BLaER1 treated with 17β-estradiol and CSF1 and Interleukin-3, amounts not matched to agents 10 nM and 100 nM (cell line): Measurements from ENCODE around the gene OPRL1.

Source experiments
- H3K27ac ChIP-seq, 11 experiments: shearing (Covaris generic); formaldehyde crosslinking; 2 replicates each; pipeline ENCODE4 v1.8.1; 2022
- H3K27me3 ChIP-seq, 11 experiments: shearing (Covaris generic); formaldehyde crosslinking; 2 replicates each; pipeline ENCODE4 v1.8.1; 2022
- H3K36me3 ChIP-seq, 11 experiments: shearing (Covaris generic); formaldehyde crosslinking; 2 replicates each; pipeline ENCODE4 v1.8.1; 2022
- H3K4me1 ChIP-seq, 10 experiments: shearing (Covaris generic); formaldehyde crosslinking; 2 replicates each; pipeline ENCODE4 v1.8.1; 2022
- H3K4me2 ChIP-seq, 11 experiments: shearing (Covaris generic); formaldehyde crosslinking; 2 replicates each; pipeline ENCODE4 v1.8.1; 2022
- H3K4me3 ChIP-seq, 10 experiments: shearing (Covaris generic); formaldehyde crosslinking; 2 replicates each; pipeline ENCODE4 v1.8.1; 2022
- H3K9ac ChIP-seq, 11 experiments: shearing (Covaris generic); formaldehyde crosslinking; 2 replicates each; pipeline ENCODE4 v1.8.1; 2022
- H3K9me3 ChIP-seq, 11 experiments: shearing (Covaris generic); formaldehyde crosslinking; replicated peaks in 1 of 11; 2 replicates each; pipeline ENCODE4 v1.8.1; 2022
- H4K20me1 ChIP-seq, 11 experiments: shearing (Covaris generic); formaldehyde crosslinking; 2 replicates each; pipeline ENCODE4 v1.8.1; 2022
- Cebpa-rat ChIP-seq, 11 experiments: shearing (Covaris generic); IDR thresholded peaks; 2 replicates each; pipeline ENCODE4 v1.8.1; 2022

OPRL1 gene

DNA sequence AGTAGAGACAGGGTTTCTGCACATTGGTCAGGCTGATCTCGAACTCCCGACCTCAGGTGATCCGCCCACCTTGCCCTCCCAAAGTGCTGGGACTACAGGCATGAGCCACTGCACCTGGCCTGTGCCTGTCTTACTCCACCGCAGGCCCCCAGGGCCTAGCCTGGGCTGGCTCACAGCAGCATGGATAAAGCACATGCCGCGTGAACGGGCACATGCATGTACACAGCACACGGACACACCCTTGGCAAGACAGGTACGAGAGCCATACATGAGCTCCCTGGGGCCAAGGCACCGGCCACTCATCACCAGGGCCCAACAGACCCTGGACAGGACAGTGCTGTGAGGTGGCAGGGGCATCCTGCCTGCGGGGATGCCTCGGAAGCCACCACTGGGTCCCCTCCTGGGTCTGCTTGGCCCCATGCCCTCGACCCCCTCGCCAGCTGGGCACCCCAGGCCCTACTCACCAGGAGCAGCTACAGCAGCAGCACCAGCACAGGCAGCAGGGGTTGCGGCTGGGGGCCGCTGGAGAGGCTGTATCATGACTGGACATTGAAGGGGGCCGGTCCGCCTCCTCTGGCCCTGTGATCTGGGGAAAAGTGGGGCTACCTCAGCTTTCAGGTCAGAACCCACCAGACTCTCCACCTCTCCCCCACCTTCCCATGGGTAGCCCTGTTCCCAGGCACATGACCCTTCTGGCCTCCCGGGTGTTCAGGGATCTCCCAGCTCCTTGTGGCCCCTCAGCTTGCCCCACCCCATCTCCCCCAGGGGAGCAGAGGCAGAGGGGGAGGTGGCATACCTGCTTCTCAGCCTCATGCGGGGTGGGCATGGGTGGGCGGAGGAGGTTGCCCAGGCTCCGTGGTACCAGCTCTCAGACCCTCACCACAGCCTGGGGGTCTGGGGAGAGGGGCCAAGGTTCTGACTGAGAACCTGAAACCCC, 3.6 kb upstream of the OPRL1 start:
- Histone ChIP-seq H3K4me3 (peak overlapping the region; percentile 75 to 98 (median 88)), H4K20me1 (peaks cover 44 to 78% (median 64%) of the 10 kb centered on the region in 11 experiments; a peak in 21 of 22 replicates), H3K9ac (peak overlapping the region; percentile 86 to 93 (median 91)), H3K4me1 (peaks cover 61 to 93% (median 81%) of the 10 kb centered on the region in 10 experiments), H3K36me3 (peaks cover 14 to 52% (median 43%) of the 10 kb centered on the region in 11 experiments), H3K27me3 (no peaks in the 10 kb centered on the region), H3K9me3 (no peaks in the 10 kb centered on the region), H3K27ac (peak overlapping the region; percentile 78 to 95 (median 92)), H3K4me2 (peak overlapping the region; percentile 93 to 100 (median 99))
- no peak for TF ChIP-seq Cebpa-rat (IDR thresholded peaks at IDR 0.05)

- H3K36me3 ChIP-seq = peaks cover 14 to 47% (median 42%) of the 10 kb centered on the region in 11 experiments
- no peaks in the 10 kb centered on the region for H3K9me3 ChIP-seq
- no peak for TF ChIP-seq Cebpa-rat (IDR thresholded peaks at IDR 0.05)
- H4K20me1 ChIP-seq = peaks cover 36 to 71% (median 60%) of the 10 kb centered on the region in 11 experiments; a peak in 21 of 22 replicates
- H3K4me1 ChIP-seq = peaks cover 61 to 93% (median 81%) of the 10 kb centered on the region in 10 experiments
- peak overlapping the region; percentile 86 to 93 (median 91) for H3K9ac ChIP-seq
- no peaks in the 10 kb centered on the region for H3K27me3 ChIP-seq
- peak overlapping the region; percentile 93 to 100 (median 99) for H3K4me2 ChIP-seq
- peak overlapping the region; percentile 78 to 95 (median 92) for H3K27ac ChIP-seq
- H3K4me3 ChIP-seq = peak overlapping the region; percentile 75 to 98 (median 88)
Measured at GRCh38 chr20:64077094-64077493, 2.8 kb upstream of the OPRL1 start.

DNA sequence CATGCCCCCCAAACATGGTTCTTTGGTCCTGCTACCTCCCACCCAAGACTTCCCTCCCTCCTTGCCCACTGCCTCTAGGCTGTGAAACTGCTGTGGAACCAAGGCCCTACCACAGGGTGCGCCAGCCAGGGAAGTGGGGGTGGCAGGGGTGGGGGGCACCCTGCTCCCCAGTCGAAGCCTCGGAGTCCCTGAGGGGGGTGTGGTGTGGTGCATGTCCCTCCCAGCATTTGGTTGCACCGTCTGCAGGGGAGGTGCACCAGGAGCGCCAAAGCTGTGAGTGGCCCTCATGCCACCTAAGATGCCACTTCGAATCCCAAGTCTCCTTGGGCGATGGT, 2.4 kb upstream of the OPRL1 start:
- Histone ChIP-seq H3K27me3 (no peaks in the 10 kb centered on the region), H3K9me3 (no peaks in the 10 kb centered on the region), H3K4me3 (peak overlapping the region; percentile 75 to 98 (median 88)), H3K36me3 (peaks cover 14 to 43% (median 38%) of the 10 kb centered on the region in 11 experiments), H3K4me2 (peak overlapping the region; percentile 93 to 100 (median 99)), H3K9ac (peak overlapping the region; percentile 86 to 93 (median 91)), H4K20me1 (peaks cover 32 to 66% (median 56%) of the 10 kb centered on the region in 11 experiments; a peak in 21 of 22 replicates), H3K27ac (peak overlapping the region; percentile 78 to 95 (median 92)), H3K4me1 (peaks cover 61 to 93% (median 81%) of the 10 kb centered on the region in 10 experiments)
- no peak for TF ChIP-seq Cebpa-rat (IDR thresholded peaks at IDR 0.05)

GRCh38 chr20:64077876-64078551, 1.9 kb upstream of the OPRL1 start:
- Histone ChIP-seq H3K27ac (peak overlapping the region; percentile 85 to 95 (median 92); a peak in 21 of 22 replicates), H3K4me2 (peak overlapping the region; percentile 93 to 100 (median 99)), H3K27me3 (peaks cover 0 to 3% (median under 1%) of the 10 kb centered on the region in 11 experiments; a peak in 5 of 22 replicates), H3K9me3 (no peaks in the 10 kb centered on the region), H3K4me1 (peaks cover 61 to 93% (median 81%) of the 10 kb centered on the region in 10 experiments), H3K36me3 (peaks cover 14 to 38% (median 33%) of the 10 kb centered on the region in 11 experiments), H3K9ac (peak overlapping the region; percentile 86 to 93 (median 91)), H3K4me3 (peak overlapping the region; percentile 75 to 98 (median 88)), H4K20me1 (peaks cover 27 to 61% (median 51%) of the 10 kb centered on the region in 11 experiments; a peak in 21 of 22 replicates)
- no peak for TF ChIP-seq Cebpa-rat (IDR thresholded peaks at IDR 0.05)

- Histone ChIP-seq H4K20me1 (peaks cover 18 to 57% (median 42%) of the 10 kb centered on the region in 11 experiments), H3K27me3 (peaks cover 3 to 12% (median 8%) of the 10 kb centered on the region in 11 experiments), H3K36me3 (peaks cover 7 to 29% (median 24%) of the 10 kb centered on the region in 11 experiments), H3K27ac (peak overlapping the region; percentile 85 to 95 (median 92)), H3K9me3 (no peaks in the 10 kb centered on the region), H3K4me1 (peaks cover 56 to 91% (median 79%) of the 10 kb centered on the region in 10 experiments), H3K4me3 (peak overlapping the region; percentile 75 to 98 (median 88)), H3K4me2 (peak overlapping the region; percentile 93 to 100 (median 99)), H3K9ac (peak overlapping the region; percentile 86 to 93 (median 91))
- no peak for TF ChIP-seq Cebpa-rat (IDR thresholded peaks at IDR 0.05)
Measured at GRCh38 chr20:64078934-64079272, 979 bp upstream of the OPRL1 start.

DNA sequence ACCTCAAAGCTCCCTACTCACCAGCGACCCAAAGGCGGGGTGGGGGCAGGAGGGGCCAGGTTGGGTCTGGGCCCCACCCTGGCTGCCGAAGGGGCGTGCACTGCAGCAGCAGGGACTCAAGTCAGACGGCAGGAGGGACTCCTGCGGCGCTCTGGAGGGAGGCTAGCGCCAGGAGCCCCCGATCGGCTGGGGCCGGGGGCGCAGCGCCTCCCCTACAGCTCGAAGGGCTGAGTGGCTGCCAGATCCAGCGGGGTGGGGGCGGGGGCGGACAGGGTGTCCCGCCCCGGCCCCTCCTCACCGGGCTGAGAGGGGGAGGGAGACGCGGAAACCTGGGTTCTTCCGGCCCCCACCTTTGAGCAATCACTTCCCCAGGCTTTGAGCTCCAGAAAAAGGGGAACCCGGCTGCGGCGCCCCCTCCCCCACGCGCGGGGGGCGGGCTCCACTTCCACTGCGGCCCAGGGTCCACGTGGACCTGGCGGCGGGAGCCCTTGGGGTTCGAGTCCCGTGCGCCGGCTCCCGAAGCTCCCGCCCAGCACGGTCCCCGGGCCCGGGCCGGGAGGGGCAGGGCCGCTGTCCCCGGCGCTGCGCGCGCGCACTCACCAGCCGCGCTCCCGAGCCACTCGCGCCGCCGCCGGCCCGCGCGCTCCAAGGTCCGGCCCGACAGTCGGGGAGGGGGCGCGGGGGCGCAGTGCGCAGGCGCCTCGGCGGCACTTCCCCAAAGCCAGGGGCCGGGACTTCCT, 439 bp upstream of the OPRL1 start, which contains the start of gene RGS19:
Gene RGS19 (minus strand): TSS at position 246 of the 740 bp plus-strand sequence. CDS start 2,632 bp downstream, outside the sequence.
- H3K27me3 ChIP-seq = peaks cover 9 to 17% (median 14%) of the 10 kb centered on the region in 11 experiments
- H3K27ac ChIP-seq = peak within 1 kb of the TSS; percentile 85 to 95 (median 92)
- TF ChIP-seq Cebpa-rat (IDR thresholded peaks at IDR 0.05) = 0 out of 22 replicates have a peak, but pooled peaks of 1 of the 11 experiments have one; percentile 17
- H4K20me1 ChIP-seq = peaks cover 16 to 57% (median 39%) of the 10 kb centered on the region in 11 experiments; a peak in 21 of 22 replicates
- peak within 1 kb of the TSS; percentile 75 to 98 (median 88) for H3K4me3 ChIP-seq
- H3K9ac ChIP-seq = peak within 1 kb of the TSS; percentile 86 to 93 (median 91)
- no peaks in the 10 kb centered on the region for H3K9me3 ChIP-seq
- H3K4me2 ChIP-seq = peak within 1 kb of the TSS; percentile 97 to 100 (median 100)
- H3K36me3 ChIP-seq = peaks cover 1 to 24% (median 19%) of the 10 kb centered on the region in 11 experiments; a peak in 20 of 22 replicates
- peaks cover 56 to 91% (median 79%) of the 10 kb centered on the region in 10 experiments for H3K4me1 ChIP-seq

GRCh38 chr20:64080813-64081623, 1.1 kb downstream of the OPRL1 start:
- peaks cover 0 to 8% (median 5%) of the 10 kb centered on the region in 11 experiments; a peak in 15 of 22 replicates for H3K36me3 ChIP-seq
- peaks cover 24 to 33% (median 29%) of the 10 kb centered on the region in 11 experiments for H3K27me3 ChIP-seq
- peak overlapping the region; percentile 91 to 100 (median 99) for H3K4me2 ChIP-seq
- peak overlapping the region in 3 of 11 experiments; percentile 56 to 94 (median 93); a peak in 5 of 22 replicates for H3K27ac ChIP-seq
- H4K20me1 ChIP-seq = peaks cover 12 to 48% (median 29%) of the 10 kb centered on the region in 11 experiments; a peak in 19 of 22 replicates
- H3K4me1 ChIP-seq = peaks cover 43 to 78% (median 66%) of the 10 kb centered on the region in 10 experiments
- peak overlapping the region; percentile 82 to 93 (median 90) for H3K9ac ChIP-seq
- H3K9me3 ChIP-seq = peaks cover 0 to 5% (median 2%) of the 10 kb centered on the region in 11 experiments; a peak in 12 of 22 replicates
- no peak for TF ChIP-seq Cebpa-rat (IDR thresholded peaks at IDR 0.05)
- peak overlapping the region; percentile 75 to 98 (median 88) for H3K4me3 ChIP-seq
